H4 (cell line): Measurements from ENCODE around the gene SIKE1. TPM values are rescaled to one million over a fixed set of nuclear protein-coding genes. Genes with fewer than 3 reads are reported as not detected.
"Not testable (repeated sequence)": the region's sequence is repeated elsewhere in the genome, so short reads cannot be mapped to it uniquely, and the experiment has no call there.

Source experiments
- DNase-seq: peaks from one replicate; pipeline ENCODE4 v3.0.0-alpha.2; 2015; ENCODE audit warnings: low spot score
- total RNA-seq: library from RNA; depleted of rRNA; stranded (reverse); fragments of >200 nt; shearing (Covaris generic); gene quantifications from 2 replicates; pipeline ENCODE4 v1.2.3, GENCODE V29; 2014; rRNA removed

The SIKE1 gene
- total RNA-seq, 1 experiment from 2014 or later, result 26.4 TPM

GRCh38 chr1:114755006-114755931, 25.2 kb downstream of the SIKE1 start:
- DNase-seq, result no peak

- DNase-seq, result not testable (repeated sequence)
These were observed 26.8 kb downstream of the SIKE1 start for GRCh38 chr1:114753702-114754101.

GRCh38 chr1:114753143-114753542, 27.3 kb downstream of the SIKE1 start:
- no peak for DNase-seq

- DNase-seq, result no peak
These were observed 29.7 kb downstream of the SIKE1 start for GRCh38 chr1:114750780-114751179.

- DNase-seq, result no peak
These were observed 30.6 kb downstream of the SIKE1 start for GRCh38 chr1:114749835-114750234.

GRCh38 chr1:114746450-114747121, 33.9 kb downstream of the SIKE1 start:
- no peak for DNase-seq

- no peak for DNase-seq
These were observed 35.2 kb downstream of the SIKE1 start for GRCh38 chr1:114745291-114745690.

- DNase-seq, result no peak
These were observed 38.3 kb downstream of the SIKE1 start for GRCh38 chr1:114741963-114742746.

GRCh38 chr1:114740331-114740730, 40.2 kb downstream of the SIKE1 start:
- DNase-seq, result no peak

GRCh38 chr1:114737314-114737849, 43.1 kb downstream of the SIKE1 start:
- DNase-seq, result no peak

- DNase-seq, result no peak
These were observed 45.0 kb downstream of the SIKE1 start for GRCh38 chr1:114735479-114735878.

GRCh38 chr1:114729782-114730181, 50.7 kb downstream of the SIKE1 start:
- DNase-seq, result no peak

- no peak for DNase-seq
These were observed 51.9 kb downstream of the SIKE1 start for GRCh38 chr1:114728553-114728952.

GRCh38 chr1:114725230-114725629, 55.3 kb downstream of the SIKE1 start:
- no peak for DNase-seq

GRCh38 chr1:114723915-114724314, 56.6 kb downstream of the SIKE1 start:
- no peak for DNase-seq

- no peak for DNase-seq
These were observed 57.0 kb downstream of the SIKE1 start for GRCh38 chr1:114723457-114723856.

GRCh38 chr1:114720492-114720891, 60.0 kb downstream of the SIKE1 start:
- DNase-seq, result no peak

Other genes with a start within 250 kb of the SIKE1 start
- 42.3 and 56.8 TPM in 2 replicates for gene BCAS2, start 199.1 kb downstream of the SIKE1 start, total RNA-seq
- 0.39 and 0.62 TPM in 2 replicates for gene DENND2C, start 110.6 kb downstream of the SIKE1 start, total RNA-seq
- gene AMPD1, start 85.1 kb downstream of the SIKE1 start, total RNA-seq, result not detected in 2 replicates
- gene NRAS, start 63.9 kb downstream of the SIKE1 start, total RNA-seq, result 45.0 and 52.6 TPM in 2 replicates
- gene CSDE1, start 22.7 kb downstream of the SIKE1 start, total RNA-seq, result 331 and 429 TPM in 2 replicates
- gene SYCP1, start 74.2 kb upstream of the SIKE1 start, total RNA-seq, result not detected in 2 replicates
- gene TSHB, start 249.1 kb upstream of the SIKE1 start, total RNA-seq, result not detected in 2 replicates